CD4-positive, alpha-beta T cell treated with Interleukin-15 for 4 hours (primary cell): ENCODE results near the gene TBX2.
"Not testable (repeated sequence)": the region's sequence is repeated elsewhere in the genome, so short reads cannot be mapped to it uniquely, and the experiment has no call there.

ENCODE experiments used
- DNase-seq: peaks from one replicate; pipeline ENCODE4 v3.0.0-alpha.2; 2020; ENCODE audit warnings: low spot score

TBX2 gene

DNA sequence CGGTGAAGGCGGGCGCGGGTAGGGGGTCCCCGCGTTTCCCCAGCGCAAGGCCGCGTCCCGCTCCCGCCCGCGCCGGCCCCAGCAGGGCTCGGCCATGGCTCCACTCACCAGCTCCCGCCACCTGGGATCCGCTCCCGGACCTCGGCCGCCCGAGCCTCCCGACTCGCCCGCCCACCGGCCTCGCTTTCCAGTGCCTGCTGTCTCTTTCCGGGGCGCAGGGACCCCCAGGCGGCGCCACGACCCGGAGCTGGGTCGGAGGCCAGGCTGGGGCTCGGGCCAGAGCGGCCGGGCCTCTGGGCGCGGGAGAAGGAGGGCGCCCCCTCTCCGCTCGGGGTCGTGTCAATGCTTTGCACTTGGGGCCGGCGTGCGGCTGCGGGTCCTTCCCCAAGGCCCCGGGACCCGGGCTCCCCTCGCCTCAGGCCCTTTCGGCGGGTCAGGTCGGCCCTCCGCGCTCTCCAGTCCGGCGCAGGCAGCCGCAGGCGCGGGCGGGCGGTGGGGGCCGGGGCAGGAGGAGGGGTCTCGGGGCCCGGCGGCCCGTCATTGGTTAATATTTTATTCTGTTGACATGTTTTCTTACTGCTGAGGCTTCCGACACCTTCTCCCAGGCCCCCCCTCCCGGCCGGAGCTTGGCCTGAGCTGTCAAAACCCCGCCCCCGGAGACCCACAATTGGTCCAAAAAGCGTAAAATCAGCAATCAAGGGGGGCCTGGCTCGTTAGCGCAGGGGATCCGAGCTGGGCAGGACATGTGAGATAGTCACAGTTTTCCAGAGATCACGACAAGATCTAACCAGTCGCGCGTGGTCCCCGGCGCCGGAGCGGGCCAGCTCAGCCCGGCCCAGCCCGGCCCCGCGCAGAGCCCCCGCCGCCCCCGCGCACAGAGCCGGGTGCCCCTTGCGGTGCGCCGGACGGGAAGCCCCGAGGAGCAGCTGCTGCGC lies at the start of gene TBX2:
TBX2 (plus strand) TSS at position 713 of the 935 bp plus-strand sequence. CDS start 334 bp downstream, outside the sequence.
- no peak for DNase-seq

DNA sequence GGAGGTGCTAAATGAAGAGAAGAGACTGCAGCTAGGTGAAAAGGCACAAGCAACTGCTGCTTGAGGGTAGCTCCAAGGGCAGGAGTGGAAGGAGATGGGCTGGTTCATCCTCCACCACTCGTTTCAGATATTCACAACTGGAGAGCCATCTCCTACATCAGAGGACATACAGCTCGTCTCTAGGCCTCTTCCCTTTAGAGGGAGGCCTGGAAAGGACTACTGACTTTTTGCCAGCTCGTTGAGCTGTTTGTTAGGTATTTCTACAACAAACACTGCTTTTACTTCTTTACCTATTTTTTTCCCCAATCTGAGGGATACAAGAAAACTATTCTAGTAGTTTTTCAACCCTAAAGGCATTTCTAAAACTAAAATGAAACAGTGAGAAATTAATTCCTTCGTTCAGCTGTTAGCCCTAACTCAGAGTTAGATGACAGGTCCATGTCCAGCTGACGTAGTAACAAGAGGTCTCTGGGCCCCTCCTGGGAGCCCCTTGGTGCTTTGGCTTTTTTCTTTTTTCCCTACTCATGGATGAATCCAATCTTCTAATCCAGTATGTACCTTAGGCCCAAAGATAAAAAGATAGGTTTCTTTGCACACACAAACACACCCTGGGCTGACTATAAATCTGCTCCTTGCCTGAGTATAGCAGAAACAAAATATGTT lies 47.8 kb upstream of the TBX2 start:
- DNase-seq, result no peak

DNA sequence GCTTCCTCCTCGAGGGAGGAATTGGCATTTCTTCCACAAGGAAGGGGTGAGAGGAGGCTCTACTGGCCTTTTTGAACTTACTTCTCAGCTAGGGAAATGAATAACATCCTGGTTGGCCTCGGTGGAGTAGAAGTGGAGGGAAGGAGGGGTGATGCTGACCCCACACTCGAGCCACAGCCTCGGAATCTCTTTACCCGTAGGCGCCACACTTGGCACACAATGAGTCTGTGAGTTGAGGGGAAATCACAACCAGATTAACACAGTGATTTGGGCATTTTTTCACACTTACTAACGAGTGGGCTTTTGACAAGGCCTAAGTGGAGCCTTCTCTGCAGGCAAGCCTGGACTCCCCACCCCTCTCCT lies 47.3 kb upstream of the TBX2 start:
- DNase-seq, result no peak

DNA sequence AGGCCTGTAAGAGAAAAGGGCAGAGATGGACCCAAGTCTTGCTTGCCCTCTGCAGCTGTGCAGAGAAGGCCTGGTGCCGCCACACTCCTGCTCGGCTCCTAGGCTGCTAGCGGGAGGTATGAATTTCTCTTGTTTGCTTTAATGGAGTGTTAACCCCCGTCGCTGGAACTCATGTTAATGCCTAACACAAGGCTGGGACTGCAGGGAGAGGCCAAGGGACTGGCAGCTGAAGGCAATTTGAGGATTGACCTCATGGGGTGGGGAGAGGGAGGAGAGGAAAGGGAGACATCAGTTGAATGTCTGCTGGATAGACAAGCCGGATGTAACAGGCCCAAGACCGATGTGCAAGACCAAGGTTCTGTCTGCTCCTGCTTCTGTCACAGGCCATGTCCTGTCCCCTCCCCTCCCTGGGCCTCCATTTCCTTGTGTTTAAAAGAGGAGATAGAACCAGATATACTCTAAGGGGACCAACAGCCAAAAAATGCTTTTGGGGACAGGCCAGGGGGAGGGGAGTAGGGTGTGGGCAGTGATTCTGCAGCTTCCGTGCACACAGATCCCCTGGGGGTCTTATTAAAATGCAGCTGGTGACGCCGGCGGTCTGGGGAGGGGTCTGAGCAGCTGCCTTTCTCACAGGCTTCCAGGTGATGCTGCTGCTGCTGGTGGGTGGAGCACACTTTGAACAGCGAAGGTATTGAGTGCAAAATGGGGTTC lies 46.7 kb upstream of the TBX2 start:
- DNase-seq, result no peak

DNA sequence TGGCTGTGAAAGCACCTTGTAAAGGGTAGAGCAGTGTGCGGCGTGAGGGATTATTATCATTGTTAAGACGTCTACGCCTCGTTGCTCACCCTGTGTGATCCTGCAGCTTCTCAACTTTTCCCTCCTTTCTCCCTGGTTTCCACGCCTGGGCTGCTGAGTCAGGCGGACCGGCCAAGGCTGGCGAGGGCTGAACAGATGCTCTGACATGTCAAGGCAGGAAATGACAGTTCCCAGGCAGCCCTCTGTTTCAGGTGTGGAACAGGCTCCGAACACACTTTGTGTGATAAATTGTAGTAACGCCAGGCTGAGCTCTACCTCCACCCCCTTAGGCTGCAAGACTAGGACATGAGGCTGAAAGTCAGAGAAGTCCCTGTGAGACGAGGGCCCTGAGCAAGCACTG lies 46.0 kb upstream of the TBX2 start:
- DNase-seq, result no peak

DNA sequence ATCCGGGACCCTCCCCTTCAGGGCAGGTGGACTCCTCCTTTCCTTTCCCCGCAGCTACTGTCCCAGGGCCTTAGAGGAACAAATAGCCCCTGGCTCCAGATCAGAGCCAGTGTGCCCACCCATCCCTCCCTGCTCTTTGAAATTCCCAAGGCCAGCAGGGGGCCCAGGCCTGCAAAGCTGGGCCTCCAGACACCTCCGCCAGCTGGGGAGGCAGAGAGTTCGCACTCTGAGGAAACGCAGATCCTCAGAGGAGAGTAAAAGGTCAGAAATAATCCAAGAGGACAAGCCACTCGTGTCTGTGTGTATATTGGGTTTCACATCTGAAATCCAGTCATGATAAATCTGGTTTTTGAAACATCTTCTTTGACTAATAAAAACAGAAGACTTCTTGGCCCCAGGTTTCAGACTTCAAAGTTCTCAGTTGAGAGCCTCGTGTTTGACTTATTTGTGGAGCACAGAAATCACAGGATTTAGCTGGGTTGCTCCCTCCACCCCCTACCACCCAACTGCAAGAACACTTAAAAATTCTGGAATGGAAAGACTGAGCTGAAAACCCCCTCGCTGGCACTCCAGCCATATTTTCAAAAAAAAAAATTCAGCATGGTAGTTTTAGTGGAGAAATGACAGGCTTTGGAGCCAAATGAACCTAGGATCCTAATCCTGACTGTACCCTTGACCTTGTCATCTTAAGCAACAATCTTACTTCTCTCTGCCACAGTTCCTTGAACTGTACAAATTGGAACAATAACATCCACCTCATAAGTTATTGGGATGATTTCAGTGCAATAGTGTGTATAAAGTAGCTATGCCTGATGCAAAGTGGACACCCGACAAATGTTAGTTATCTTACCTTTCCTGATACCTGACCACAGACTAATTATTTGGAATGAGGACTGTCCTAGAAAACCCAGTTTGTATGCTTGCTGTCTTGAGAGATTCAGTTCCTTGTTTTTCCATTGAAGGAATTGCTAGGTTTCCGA lies 44.5 kb upstream of the TBX2 start:
- no peak for DNase-seq

DNA sequence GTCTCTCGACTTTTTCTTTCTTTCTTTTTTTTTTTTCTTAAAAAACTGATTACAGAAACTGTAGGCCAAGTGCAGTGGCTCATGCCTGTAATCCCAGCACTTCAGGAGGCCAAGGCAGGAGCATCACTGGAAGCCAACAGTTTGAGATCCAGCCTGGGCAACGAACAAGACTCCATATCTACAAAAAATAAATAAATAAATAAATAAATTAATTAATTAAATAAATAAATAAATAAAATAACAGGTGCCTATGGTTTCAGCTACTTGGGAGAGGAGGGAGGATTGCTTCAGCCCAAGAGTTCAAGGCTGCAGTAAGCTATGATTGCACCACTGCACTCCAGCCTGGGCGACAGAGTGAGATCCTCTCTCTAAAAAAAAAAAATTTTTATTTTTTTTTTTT lies 42.6 kb upstream of the TBX2 start:
- not testable (repeated sequence) for DNase-seq

DNA sequence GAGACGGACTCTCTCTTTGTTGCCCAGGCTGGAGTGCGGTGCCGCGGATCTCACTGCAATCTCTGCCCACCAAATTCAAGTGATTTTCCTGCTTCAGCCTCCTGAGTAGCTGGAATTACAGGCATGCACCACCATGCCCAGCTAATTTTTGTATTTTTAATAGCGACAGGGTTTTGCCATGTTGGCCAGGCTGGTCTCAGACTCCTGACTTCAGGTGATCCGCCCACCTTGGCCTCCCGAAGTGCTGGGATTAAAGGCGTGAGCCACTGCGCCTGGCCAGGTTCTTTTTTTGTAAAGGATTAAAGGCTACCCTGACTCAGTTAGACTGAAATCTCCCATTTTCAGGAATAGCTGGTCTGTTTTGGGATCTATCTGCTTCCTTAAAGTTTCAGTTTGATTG lies 40.1 kb upstream of the TBX2 start:
- DNase-seq, result not testable (repeated sequence)

DNA sequence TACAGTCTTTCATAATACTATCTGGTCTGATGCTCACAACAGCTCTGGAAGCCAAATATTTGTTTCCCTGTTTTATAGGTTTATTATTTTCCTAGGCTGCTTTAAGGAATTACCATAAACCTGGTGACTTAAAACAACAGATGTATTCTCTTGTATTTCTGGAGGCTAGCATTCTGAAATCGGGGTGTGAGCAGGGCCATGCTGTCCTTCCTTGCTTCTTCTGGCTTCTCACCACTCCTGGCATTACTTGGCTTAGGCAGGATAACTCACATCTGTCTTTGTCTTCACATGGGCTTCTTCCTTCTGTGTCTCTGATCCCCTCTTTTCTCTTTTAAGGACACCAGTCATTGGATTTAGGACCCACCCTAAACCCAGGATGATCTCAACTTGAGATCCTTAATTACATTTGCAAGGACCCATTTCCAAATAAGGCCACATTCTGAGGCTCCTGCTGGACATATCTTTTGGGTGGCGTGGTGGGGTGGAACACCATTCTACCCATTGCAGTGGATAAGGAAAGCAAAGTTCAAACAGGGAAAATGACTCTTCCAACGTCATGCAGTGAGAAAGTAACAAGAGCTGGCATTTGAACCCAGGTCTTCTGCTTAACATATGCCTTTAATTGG lies 39.2 kb upstream of the TBX2 start:
- DNase-seq, result no peak

DNA sequence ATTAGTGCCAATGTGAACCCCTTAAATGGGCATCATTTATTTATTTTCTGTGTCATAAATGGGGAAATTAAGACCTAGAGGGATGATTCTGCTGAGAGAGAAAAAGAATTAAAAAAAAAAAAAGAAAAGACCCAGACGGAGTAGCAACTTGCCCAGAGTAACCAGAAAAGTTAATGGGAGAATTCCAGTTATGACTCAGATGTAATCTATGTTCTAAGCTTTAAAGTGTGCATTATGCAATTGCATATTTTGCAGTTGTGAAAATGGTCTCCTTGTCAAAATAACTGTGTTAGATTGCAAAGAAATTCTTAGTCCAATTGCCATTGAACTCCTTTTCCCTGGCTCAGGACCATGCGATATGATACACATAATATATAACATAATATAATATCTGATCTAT lies 38.6 kb upstream of the TBX2 start:
- no peak for DNase-seq

DNA sequence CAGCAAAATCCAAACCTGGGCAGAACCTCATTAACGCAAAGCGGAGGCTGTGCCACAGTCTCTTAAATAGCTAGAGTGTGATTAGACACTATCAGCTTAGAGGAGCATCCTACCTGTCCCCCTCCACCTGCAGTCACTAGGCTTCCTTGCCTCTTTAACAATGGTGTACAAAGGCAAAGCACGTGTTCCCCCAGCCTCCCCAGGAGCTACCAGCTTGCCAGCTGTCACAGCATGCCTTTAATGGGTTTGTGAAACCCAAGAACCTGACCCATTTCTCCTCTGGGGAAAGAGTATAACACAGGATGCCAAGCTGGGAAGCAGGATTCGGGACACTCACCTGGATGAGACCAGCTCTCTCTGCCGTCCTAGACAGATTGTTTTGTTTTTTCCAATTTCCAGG lies 37.2 kb upstream of the TBX2 start:
- DNase-seq, result no peak

DNA sequence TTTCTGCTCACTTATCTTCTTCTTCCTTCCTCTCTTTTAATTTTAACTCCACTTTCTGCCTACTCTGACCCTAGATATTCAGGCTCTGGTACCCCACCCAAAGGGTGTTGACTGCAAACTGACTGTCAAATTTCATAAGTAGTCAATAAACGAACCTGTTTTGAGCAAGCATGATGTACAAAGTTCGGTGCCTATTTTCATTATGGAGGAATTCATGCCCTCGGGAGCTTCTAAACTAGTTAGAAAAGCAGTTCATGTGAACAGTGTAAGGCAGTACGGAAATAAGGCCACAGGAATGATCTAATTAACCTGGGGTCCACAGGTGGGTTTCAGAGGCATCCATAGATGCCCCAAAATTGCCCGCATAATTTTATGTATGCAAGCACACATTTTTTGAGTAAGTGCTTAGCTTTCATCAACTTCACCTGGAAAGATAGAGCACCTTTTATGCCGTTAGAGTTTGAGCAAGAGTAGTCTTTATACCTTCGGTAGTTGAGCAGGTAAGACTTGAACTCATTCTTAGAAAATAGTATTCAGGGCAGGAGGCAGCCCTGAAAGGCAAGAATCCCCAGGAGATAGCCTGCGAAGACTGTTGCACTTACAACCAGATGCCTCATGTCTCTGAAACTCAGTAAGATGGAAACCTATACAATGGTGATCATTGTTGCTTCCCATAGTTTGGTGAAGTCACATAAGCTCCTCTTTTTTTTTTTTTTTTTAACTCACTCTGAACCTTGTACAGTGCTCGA lies 36.6 kb upstream of the TBX2 start:
- no peak for DNase-seq

DNA sequence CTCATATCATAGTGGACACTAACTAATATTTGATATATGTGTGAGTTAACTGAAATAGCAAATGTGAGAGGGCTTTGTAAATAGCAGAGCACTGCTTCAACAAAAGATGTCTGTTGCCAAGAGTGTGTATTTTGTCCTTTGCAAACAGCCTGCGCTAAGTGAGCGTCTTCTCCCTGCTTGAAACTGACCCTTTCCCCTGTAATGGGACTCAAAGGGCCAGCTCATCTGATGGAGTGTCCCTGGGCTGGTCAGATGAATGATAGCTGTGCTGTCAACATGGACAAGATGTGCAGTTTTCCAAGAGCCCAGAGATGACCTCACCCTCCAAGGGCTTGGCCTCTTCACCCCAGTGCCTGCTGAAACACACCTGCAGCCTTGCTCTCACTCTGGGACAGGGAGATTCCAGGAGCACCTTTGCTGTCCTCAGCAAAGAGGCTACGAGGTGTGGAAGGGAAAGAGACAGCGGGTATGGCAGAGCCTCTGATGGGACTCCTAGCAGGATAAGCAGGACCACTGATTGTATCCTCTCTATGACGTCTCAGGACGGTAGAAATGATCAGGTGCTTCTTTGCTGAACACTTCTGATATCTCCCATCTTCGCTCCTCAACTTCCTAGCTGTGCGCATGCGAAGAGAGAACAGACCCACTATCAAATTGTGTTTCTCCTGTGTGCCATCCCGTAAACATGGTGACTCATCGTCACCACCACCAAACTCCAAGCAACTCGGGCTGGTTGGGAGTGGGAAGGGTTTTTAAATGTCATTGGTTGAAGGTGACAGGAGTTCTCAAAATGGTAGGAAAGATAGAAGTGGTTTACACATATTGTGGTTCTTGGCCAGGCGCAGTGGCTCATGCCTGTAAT lies 35.8 kb upstream of the TBX2 start:
- DNase-seq, result no peak

DNA sequence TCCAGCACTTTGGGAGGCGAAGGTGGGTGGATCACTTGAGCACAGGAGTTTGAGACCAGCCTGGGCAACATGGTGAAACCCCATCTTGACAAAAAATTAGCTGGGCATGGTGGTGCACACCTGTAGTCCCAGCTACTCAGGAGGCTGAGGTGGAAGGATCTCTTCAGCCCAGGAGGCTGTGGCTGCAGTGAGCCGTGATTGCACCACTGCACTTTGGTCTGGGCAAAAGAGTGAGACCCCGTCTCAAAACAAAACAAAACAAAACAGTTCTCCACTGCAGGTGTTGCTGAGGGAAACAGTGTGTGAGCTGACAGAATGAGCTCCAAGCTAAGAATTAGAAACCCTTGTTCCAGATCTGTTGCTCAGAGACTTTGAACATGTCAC lies 35.2 kb upstream of the TBX2 start:
- no peak for DNase-seq

DNA sequence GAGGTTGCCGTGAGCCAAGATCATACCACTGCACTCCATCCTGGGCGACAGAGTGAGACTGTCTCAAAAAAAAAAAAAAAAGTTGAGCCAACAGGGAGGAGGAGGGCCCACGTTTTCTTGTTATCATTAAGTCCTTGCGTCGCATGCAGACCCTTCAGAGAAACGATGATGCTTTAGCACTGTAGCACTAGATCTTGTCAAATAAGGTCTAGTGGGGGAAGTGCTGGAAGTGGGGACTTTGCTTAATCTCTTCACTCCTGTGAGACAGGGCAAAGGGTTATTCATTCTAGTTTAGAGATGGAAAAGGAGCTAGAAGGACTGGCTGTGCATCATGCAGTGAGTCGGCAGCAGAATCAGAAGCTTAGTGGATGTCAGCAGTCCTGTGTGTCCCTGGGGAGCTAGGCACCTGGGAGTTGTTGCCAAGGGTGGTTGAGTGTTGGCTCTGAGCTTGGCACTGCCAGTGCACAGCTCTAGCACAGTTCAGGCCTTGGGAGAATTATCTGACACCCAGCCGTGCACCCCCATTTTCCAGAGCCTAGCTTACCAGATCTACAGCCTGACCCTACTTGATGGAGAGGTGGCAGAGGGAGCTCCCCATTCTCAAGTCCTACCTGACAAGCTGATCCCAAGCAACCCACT lies 33.4 kb upstream of the TBX2 start:
- DNase-seq, result no peak

DNA sequence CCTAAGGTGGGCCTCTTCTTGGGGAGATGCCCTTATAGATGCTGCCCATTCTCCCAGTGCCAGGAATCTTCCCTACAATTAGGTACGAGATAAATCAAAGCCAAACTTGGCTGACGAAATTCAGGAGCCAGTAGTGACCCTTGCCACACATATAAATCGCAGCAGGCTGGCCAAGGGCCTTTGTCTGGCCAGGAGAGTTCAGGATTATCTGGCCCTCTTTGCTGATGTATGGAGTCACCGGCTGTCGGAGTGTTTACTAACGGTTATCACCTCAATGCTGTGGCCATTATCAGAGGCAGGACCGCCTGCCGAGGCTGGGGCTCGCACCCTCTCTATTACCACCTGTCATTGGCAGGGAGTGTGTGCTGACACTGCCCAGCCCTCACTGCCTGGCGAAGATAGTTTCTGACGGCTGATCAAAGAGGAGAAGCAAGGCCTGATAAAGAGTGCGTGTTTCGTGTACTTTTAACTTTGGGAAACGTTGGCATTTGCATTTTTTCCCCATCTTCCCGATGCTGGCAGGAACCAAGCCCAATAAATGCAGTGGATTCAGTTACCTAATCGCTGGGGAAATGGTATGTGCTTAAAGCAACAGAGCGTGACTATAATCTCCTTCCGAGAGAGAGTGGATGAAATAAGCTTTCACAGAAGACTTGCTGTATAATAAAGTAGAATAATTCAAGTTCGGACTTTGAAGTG lies 32.8 kb upstream of the TBX2 start:
- DNase-seq, result no peak

DNA sequence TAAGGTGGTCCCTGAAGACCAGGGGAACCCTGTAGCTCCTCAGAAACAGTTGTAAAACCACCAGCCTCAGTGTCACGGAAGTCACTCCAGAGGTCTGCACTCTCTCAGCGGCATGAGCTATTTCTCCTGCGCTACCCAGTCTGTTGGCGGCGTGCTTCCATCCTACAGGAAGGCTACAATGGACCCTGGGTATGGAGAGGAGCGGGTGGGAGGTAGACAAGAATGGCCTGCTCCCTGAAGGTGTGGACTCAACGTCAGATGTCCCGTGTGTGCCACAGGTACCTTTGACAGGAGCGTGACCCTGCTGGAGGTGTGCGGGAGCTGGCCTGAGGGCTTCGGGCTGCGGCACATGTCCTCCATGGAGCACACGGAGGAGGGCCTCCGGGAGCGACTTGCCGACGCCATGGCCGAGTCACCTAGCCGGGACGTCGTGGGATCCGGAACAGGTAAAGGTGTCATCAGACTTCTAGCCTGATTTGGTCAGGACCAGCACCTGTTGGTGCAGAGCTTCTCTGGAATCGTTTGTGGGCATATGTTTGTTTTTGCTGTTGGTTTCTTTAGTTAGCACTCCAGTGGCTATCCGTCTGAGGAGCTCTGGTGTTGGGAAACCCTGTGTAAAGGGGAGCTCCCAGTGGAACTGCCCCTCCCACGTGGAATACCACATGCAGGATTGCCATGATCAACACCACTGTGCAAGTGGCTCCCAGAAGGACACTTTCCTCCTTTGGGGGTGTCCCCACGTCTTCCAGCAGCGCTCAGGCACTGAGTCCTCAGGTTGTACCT lies 31.4 kb upstream of the TBX2 start:
- DNase-seq, result no peak
